Stimulated activated naive CD4-positive, alpha-beta T cell treated with Interleukin-2 at 50 U/mL for 16 hours (primary cell): ENCODE measurements around the gene BUD31.
"Not testable (repeated sequence)": the region's sequence is repeated elsewhere in the genome, so short reads cannot be mapped to it uniquely, and the experiment has no call there.

Source experiments
- DNase-seq: peaks from one replicate; lab custom pipeline; 2025; lab: John Stamatoyannopoulos, UW

Gene BUD31

DNA sequence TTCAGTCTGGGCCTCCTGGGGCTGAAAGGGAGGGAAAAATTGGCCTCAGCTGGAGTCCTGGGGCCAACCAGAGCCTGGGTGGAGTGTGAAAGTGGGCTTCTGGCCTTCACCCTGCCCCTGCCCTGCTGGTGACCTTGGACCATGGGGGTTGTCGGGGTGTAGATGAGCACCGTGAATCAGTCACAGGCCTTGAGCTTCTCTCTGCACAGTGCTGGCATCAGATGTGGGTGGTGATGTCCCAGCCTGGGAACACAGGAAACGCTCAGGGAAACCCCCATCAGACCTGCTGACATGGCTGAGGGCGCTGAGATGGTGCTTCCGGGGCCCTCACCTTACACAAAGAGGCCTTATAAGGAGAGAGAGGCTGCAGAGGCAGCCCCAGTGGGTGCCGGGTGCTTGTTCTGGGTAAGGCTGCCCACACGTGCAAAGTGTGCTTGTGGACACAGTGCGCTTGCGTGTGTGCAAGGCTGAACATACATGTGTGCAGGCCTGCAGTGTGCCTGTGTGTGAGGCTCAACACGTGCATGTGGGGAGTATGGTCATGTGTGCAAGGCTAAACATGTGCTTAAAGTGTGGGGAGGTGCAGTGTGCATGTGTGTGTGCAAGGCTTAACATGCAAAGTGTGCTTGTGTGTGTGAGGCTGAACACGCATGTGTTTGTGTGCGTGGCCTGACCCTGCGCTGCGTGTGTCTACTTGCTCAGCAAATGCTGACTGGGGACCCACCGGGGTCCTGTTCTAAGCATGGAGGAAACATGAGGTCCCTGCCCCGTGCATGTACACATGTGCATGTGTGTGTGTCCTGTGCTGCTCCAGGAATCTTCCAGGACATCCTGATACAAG lies 27.7 kb upstream of the BUD31 start:
- peak; percentile 90 for DNase-seq

DNA sequence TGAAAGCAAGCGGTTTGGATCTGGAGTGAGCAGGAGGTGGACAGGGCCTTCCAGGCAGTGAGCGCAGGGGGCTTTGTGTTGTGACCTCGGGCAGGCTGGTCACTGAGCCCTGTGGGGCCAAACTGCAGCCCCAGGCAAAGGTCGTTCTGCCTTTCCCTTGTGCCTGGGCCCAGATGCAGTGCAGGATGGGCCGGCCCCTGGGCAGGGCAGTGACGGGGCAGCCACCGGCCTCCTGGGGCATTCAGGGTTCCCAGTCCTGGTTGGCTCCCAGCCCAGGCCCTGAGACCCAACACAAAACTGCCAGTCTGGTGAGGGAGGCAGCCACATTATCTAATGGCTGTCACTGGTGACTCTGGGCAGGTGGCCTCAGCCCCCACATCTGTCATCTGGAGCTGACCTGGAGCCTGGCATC lies 27.1 kb upstream of the BUD31 start:
- DNase-seq, result no peak

DNA sequence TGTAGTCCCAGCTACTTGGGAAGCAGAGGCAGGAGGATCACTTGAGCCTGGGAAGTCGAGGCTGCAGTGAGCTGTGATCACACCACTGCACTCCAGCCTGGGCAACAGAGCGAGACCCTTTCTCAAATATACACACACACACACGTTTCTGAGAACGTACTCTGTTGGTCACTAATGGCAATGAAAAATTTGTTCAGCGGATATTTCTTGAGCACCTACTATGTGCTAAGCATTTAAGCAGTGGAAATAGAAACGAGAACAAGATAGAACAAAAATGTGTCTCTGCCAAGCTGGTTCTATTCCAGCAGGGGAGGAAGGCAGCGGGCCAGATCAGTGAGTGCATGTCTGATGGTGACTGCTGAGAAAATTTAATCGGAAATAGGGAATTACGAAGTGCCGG lies 25.6 kb upstream of the BUD31 start:
- no peak for DNase-seq

DNA sequence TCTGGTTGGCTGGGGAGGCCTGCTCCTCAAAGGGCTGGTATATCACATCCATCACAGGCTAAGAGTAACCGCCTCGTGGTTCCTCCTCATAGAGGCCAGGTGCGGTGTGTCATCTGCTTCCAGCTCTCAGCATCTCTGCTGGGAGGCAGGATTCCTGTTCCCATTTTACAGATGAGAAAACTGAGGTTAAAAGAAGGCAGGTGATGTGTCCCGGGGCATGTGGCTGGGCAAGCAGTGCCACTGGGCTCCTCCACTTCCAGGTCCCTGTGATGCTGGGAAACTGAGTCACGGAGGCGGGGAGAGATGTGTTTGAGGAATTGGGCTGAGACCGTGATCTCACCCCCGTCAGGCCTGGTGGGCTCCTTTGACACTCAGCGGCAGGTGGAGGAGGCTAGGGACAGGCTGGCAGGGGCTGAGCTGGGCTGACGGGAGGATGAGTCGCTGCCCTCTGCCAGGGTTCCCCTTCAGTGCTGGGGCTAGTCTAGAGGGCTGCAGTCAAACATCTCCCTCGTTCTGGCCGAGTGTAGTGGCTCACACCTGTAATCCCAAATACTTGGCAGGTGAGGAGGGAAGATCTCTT lies 24.9 kb upstream of the BUD31 start:
- no peak for DNase-seq

DNA sequence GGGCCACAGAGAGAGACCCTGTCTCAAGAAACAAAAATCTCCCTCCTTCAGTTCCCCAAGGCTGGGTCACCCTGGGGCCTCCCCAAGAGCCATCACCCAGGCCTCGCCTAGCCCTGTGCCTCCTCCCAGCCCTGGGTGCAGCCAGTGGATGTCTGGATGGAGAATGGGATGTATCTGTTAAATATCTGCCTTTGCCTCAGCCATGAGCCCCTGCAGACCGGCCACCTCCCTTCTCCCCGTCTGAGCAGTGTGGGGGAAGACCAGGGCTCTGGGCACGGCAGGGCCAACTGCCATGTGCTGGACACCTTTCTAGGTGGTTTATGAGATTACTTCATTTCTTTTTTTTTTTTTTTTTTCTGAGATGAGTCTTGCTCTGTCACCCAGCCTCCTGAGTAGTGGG lies 24.2 kb upstream of the BUD31 start:
- DNase-seq, result no peak

DNA sequence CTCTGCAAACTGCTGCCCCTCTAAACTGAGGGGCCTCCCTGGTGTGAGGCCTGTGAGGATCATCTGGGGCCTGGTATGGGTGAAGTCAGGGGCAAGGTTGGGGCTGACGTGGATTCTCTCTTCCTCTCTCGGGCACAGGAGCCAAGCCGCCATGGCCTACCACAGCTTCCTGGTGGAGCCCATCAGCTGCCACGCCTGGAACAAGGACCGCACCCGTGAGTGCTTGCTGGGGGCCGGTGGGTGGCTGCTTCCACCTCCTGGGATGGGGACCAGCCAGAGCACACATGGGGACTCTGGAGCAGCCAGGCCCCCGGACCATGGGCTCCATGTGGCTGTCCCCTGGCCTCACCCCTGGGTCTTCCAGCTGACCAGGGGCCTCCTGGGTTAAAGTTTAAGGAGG lies 23.2 kb upstream of the BUD31 start:
- no peak for DNase-seq

DNA sequence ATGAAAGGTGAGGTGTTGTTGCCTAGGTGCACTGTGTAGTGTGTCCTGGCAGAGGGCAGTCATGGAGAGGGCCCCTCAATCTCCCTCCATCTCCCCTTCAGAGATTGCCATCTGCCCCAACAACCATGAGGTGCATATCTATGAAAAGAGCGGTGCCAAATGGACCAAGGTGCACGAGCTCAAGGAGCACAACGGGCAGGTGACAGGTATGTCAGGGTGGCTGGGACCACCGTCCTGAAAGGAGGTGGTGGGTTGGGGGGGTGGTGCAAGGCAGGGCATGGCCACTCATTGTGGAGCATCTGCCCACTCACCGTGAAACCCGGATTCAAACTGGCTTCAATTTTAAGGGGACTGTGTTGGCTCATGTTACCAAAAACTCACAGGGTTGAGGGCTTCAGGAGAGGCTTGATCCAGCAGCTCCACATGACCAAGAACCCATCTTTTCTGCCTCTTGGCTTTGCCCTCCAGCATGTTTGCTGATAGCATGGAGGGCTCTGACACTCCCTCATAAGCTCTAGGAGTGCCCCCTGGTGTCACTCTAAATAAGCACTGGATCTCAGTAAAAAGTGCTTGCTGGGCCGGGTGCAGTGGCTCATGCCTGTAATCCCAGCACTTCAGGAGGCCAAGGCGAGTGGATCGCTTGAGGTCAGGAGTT lies 22.1 kb upstream of the BUD31 start:
- peak; percentile 11 for DNase-seq

DNA sequence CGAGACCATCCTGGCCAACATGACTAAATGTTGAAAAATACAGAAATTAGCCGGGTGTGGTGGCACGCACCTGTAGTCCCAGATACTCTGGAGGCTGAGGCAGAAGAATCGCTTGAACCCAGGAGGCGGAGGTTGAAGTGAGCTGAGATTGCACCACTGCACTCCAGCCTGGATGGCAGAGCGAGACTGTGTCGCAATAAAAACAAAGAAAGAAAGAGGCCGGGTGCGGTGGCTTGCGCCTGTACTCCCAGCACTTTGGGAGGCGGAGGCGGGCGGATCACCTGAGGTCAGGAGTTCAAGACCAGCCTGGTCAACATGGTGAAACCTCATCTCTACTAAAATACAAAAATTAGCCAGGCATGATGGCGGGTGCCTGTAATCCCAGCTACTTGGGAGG lies 21.5 kb upstream of the BUD31 start:
- not testable (repeated sequence) for DNase-seq

DNA sequence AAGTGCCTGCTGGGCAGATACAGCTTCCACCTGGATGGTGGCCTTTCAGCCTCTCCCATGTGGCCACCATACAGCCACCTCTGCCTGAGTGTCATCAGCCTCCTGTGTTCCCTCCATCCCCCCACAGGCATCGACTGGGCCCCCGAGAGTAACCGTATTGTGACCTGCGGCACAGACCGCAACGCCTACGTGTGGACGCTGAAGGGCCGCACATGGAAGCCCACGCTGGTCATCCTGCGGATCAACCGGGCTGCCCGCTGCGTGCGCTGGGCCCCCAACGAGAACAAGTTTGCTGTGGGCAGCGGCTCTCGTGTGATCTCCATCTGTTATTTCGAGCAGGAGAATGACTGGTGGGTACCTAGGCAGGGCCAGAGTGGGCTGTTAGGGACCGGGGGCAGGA lies 20.9 kb upstream of the BUD31 start:
- DNase-seq, result no peak

DNA sequence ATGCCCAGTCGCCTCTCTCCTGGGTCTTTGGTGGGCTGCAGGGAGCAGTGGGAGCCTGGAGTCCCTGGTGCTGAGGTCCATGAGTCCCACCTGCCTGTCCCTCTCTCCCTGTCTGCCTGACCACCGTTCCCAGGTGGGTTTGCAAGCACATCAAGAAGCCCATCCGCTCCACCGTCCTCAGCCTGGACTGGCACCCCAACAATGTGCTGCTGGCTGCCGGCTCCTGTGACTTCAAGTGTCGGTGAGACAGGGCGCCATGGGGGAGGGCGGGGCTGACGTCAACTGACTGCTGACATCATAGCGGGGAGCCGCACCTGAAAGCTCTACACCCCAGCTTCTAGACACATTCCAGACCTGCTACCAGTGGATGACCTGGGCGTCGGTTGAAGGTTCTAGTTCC lies 19.0 kb upstream of the BUD31 start:
- no peak for DNase-seq

DNA sequence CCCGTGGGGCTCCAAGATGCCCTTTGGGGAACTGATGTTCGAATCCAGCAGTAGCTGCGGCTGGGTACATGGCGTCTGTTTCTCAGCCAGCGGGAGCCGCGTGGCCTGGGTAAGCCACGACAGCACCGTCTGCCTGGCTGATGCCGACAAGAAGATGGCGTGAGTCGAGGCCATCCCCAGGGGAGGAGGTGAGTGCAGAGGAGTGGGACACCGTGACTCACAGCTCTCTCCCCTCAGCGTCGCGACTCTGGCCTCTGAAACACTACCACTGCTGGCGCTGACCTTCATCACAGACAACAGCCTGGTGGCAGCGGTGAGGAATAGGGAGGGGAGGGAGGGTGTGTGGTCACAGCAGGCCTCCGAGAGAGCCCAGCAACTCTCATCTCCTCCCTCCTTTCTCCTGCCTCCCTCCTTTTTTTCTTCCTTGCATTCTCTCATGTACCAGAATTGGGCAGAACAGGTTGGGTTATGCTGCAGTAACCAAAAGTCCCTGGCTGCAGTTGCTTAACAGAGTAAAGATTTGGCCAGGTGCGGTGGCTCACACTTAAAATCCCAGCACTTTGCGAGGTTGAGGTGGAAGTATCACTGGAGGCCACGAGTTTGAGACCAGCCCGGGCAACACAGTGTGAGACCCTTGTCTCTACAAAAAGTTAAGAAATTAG lies 17.7 kb upstream of the BUD31 start:
- no peak for DNase-seq

DNA sequence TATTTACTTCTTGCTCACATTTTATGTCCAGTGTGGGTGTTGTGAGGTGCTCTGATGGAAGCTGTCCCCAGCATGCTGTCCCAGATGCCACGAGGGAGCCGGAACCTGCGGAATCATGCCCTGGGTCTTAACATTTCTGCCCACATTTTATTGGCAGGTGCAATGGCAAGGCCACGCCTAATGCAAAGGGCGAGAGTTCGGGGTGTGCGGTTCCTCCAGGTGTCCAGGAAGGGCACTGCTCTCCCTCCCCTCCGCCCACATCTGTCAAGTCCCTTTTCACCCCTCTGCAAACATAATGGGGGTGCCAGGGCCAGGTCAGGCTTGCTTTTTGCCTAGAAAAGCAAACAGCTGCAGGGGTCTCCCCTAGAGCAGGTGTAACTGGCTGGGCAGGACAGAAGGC lies 16.7 kb upstream of the BUD31 start:
- DNase-seq, result no peak

DNA sequence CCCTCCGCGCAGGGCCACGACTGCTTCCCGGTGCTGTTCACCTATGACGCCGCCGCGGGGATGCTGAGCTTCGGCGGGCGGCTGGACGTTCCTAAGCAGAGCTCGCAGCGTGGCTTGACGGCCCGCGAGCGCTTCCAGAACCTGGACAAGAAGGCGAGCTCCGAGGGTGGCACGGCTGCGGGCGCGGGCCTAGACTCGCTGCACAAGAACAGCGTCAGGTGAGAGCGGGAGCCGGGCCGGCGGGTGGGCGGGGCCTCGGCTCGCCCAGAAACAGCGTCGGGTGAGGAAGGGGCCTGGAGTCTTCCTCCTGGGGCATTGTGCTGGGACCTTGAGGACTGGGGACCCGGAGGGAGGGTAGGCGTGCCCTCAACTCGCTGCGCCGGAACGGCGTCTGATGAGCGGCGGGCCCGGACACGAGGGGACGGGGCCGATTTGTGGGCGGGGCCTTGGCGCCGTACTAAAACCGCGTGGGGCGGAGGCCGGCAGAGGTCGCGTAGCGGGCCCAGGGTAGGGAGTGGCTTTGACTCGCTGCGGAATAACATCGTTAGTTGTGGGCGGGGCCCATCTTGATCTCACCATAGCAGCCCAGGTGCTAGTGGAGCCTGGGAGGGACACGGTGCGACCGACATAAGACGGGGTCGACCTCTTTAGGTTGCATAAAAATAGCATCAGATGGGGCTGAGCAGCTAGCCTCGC lies 16.0 kb upstream of the BUD31 start:
- DNase-seq, result peak; percentile 78

DNA sequence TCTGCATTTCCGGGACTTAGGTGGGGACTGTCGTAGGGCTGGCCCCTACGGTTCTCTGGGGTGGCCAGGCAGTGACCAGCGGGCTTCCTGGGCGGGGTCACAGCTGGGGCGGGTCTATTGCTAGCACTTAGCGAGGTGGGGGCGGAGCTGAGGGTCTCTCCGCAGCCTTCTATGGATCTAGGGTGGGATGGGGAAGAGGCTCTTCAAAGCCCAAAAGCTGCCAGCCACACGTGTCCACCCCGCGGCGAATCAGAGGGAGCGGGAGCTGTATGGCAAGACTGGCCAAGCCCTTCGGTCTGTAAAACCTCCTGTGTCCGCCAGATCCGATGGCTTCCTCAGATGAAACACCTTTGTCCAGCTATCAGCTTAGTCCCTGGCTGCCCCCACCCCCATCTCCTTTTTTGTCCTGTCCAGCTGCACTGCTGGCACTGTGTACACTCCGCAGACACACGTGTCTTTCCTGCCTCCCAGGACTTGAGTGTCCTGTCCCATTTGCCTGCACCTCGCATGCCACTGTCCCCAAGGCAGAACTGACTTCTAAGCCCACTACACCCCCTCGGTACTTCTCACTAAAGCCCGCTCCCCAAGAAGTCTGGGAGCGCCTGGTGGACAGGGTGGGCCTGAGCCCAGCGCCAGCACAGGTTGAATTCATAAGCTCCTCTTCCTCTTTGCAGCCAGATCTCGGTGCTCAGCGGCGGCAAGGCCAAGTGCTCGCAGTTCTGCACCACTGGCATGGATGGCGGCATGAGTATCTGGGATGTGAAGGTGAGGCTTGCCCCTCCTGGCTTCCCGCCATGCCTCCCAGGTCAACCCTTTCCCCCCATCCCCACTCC lies 15.2 kb upstream of the BUD31 start:
- no peak for DNase-seq

DNA sequence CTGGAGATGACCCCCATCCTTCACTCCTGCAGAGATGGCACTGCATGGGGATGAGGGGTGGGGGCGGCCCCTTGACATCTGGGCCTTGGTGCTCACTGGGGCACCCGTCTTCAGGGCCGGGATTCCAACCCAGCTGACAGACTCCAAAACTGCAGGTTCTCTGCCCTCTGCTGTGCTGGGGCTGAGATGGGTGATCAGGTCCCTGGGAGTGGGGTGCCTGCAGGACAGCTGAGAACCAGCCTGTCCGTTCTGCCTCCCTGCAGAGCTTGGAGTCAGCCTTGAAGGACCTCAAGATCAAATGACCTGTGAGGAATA lies 14.6 kb upstream of the BUD31 start:
- no peak for DNase-seq

DNA sequence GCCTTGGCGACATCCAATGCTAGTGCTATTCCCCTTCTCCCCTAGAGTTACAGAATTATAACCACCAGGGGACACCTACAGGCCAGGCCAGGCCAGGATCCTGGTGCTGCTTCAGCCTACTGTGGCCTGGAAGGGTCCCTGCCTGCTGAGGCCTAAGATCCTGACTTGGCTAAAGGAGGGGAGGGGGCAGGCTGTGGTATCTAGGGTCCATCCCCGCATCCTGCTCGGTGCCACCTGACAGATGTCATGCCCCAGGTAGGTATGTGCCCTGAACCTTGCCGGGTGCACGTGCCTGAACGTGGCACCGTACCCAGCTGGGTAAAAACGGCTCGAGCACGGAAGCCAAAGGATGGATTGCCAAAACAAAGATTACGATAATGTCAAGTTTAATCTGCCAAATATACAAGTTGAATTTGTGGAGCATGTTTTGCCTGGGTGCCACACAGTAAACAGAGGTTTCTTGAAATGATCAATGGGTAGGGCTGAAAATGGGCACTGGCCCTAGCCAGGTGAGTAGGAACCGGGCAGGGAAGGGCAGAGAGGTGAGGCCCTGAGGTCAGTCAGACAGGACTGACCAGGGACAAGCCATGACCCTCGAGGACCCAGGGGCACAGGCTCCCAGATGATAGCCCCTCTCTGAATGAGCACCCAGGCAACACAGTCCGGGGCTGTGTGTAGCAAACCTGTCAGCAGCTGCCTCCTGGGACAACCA lies 13.0 kb upstream of the BUD31 start:
- DNase-seq, result no peak

DNA sequence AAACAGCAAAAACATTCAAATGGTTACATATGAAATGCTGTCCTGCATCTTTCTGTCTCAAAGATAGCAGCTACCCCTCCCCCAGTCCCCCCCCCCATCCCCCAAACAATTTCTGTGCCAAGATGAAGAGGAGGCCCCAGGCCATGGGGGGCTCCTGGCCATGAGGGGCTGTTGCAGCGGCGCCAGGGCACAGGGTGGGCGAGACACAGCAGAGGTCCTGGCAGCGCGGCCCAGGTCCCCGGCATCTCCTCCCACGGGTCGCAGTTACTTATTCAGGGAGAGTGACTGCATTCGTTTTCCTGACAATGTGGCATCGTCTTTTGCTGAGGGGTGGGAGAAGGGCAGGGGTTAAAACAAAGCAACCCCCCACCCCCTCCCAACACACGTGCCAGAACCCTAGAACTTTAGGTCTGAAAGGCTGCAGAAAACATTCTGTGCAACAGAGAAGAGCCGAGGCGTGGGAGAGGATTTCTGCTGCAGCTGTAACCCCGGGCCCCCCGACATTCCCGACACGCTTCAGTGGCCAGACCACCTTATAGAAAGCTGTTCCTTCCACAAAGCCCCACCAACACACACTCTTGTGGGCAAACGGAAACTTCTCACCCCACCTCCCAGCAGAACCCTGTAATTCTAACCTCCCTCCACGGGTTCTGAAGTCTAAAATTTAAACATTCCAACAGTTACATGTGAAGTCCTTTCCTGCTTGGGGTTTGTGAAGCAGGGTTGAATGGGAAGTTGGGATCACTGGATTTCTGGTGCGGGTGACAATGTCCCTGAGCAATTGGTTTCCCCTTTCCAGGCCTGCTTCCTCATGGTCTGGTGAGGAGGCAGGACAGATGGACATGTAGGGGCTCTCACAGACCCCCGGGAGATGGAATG lies 12.1 kb upstream of the BUD31 start:
- no peak for DNase-seq

DNA sequence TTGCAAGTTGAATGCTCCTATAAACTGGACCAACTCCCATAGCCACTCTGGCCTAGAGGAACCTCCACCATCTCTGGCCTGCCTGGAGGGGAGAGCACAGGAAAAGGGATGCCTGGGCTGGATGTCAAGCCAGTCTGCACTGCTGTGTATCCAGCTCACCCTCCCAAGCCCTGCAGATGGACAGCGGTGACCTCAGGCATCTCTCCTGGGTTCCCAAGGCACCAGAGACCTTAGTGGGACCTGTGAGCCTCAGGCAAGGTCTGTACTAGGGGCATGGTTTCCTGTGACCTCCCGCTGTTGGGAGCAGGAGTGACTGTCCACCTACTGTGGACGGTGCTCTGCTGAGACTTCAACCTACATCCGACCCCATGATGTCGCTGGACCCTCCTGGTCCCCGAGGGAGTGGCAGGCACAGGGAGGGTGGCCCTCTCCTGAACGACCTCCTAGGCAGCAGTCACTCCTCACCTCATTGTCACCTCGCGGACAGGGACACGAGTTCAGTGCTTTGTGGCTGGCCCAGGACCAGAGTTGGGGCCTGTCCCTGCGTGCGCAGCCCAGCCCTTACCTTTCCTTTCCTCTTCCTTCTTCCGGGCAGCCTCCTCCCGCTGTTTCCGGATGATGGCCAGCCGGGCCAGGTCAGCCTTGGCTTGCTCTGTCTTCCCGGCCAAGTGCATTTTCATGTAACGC lies 11.3 kb upstream of the BUD31 start:
- DNase-seq, result no peak

DNA sequence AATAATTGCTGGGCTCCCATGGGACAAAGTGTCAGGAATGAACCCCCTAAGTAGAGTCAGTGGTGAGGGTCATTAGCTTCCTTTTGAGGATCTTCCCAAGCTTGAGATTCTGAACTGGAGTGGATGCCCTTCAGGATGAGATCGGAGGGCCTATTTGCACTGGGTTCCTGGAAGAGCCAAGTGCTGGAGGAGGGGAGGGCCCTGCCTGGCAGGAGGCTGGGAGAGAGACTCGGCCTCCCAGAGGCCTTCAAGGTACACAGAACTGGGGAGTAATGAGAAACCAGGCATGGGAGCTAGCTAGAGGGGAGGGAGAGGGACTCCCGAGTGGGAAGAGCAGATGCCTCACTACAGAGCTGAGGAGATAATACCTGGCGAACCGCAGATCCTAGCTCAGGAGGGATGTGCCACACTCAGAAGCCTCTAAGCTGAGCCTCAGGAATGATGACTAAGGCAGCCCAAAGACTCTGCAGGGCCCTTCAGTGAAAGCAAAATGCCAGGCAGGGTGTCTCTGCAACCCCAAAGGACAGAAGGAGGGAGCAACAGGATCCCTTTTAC lies 9.8 kb upstream of the BUD31 start:
- no peak for DNase-seq
